ENCODE measurements around the gene SQSTM1. TPM values are rescaled to one million over a fixed set of nuclear protein-coding genes. Genes with fewer than 3 reads are reported as not detected.

Gene SQSTM1
- total RNA-seq, 1 experiment from 2014 or later, result 105 TPM

DNA sequence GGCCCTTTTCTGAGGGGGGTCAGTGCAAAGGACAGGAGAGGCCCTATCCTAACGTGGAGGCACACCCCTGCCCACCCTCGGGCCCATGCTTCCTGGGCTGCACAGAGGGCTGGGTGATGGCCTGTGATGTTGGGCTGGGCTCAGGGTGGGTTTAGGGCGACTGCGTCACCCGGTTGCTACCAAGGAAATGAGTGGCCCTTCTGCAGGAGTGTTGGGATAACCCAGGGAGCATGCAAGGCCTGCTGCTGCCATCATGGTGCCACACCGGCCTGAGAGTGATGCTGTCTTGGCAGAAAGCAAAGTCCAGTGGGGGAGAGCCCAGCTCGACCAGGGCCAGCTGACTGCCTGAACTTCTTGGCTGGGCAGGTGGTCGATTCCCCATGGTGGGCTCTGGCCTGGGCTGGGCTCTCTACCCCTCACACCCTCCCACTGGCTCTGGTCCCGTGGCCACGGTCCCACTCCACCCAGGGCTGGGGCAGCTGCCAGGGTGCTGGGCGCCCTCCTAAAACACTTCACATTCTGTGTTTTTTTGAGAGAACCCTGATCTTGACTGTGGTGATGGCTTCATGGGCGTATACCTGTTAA is 59.5 kb downstream of the SQSTM1 start:
- Histone ChIP-seq H3K4me3 (ENCODE audit: low read depth, low read length, poor library complexity, severe bottlenecking) (no peak overlapping the region), H3K36me3 (ENCODE audit: insufficient read depth, low read length, poor library complexity, severe bottlenecking) (peaks cover 32% of the 10 kb centered on the region), H3K27ac (ENCODE audit: low read depth, low read length, poor library complexity, severe bottlenecking) (no peak overlapping the region), H3K4me1 (ENCODE audit: insufficient read depth, low read length, poor library complexity, severe bottlenecking) (no peaks in the 10 kb centered on the region), H3K9me3 (ENCODE audit: low read depth, low read length, poor library complexity, severe bottlenecking) (peaks cover 20% of the 10 kb centered on the region), H3K27me3 (replicated peaks; ENCODE audit: insufficient read depth, low read depth, low read length, poor library complexity) (no peaks in the 10 kb centered on the region)
- ChIA-PET POLR2A (ENCODE audit: low non-redundant PET) (no interaction called here), CTCF (no interaction called here)
- BruUV-seq (replicated peaks), result no TSS peak
- intact Hi-C loops (cut with micrococcal nuclease; ENCODE audit: unreplicated experiment), result no loop called here
- DNase-seq (ENCODE audit: low spot score), result no peak
- TF ChIP-seq, protein P1, sequence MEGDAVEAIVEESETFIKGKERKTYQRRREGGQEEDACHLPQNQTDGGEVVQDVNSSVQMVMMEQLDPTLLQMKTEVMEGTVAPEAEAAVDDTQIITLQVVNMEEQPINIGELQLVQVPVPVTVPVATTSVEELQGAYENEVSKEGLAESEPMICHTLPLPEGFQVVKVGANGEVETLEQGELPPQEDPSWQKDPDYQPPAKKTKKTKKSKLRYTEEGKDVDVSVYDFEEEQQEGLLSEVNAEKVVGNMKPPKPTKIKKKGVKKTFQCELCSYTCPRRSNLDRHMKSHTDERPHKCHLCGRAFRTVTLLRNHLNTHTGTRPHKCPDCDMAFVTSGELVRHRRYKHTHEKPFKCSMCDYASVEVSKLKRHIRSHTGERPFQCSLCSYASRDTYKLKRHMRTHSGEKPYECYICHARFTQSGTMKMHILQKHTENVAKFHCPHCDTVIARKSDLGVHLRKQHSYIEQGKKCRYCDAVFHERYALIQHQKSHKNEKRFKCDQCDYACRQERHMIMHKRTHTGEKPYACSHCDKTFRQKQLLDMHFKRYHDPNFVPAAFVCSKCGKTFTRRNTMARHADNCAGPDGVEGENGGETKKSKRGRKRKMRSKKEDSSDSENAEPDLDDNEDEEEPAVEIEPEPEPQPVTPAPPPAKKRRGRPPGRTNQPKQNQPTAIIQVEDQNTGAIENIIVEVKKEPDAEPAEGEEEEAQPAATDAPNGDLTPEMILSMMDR (conservative IDR thresholded peaks at IDR 0.05; ENCODE audit: low read depth, low read length), result no peak
- TF ChIP-seq EZH2 (IDR thresholded peaks at IDR 0.05; ENCODE audit: borderline replicate concordance, low read depth, low read length, poor library complexity, severe bottlenecking), result no peak

DNA sequence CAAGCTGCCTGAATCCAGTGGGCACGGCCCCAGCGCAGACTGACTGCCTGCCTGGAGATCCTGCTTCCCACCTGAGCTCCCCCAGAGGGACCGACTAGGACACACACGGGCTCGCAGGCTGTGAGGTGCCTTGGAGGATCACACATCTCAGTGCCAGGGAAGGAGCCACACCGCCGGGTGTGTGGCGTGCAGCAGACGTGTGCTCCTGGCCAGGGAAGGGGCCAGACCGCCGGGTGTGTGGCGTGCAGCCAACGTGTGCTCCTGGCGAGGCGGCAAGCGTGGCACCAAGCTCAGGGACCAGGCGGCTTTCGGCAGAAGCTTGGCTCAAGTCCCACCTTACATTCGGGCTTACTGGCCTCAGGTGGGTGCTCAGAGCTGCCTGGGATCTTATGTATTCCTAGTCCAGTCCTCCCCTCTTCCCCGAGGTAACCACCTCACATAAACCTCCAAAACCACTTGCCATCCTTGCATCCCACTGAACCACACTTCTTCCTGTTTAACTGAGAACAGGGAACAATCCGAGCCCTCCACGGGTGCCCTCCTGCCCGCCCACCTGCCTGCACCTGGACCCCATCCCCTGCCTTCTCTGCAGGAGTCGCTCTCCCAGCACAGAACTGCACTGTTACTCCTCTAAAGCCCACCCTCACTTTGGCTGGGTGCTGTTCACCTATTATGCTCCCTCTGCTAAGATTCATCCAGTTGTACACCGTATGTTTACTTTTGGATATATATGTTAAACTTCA is 60.3 kb downstream of the SQSTM1 start:
- no peak for DNase-seq (ENCODE audit: low spot score)
- TF ChIP-seq, protein P1 (conservative IDR thresholded peaks at IDR 0.05; ENCODE audit: low read depth, low read length), result no peak
- no peak for TF ChIP-seq EZH2 (IDR thresholded peaks at IDR 0.05; ENCODE audit: borderline replicate concordance, low read depth, low read length, poor library complexity, severe bottlenecking)
- no peaks in the 10 kb centered on the region for H3K4me1 ChIP-seq (ENCODE audit: insufficient read depth, low read length, poor library complexity, severe bottlenecking)
- peaks cover 37% of the 10 kb centered on the region for H3K36me3 ChIP-seq (ENCODE audit: insufficient read depth, low read length, poor library complexity, severe bottlenecking)
- no peak overlapping the region for H3K27ac ChIP-seq (ENCODE audit: low read depth, low read length, poor library complexity, severe bottlenecking)
- H3K9me3 ChIP-seq (ENCODE audit: low read depth, low read length, poor library complexity, severe bottlenecking), result peaks cover 20% of the 10 kb centered on the region
- no peaks in the 10 kb centered on the region for H3K27me3 ChIP-seq (replicated peaks; ENCODE audit: insufficient read depth, low read depth, low read length, poor library complexity)
- no TSS peak for BruUV-seq (replicated peaks)
- POLR2A ChIA-PET (ENCODE audit: low non-redundant PET), result no interaction called here
- no peak overlapping the region for H3K4me3 ChIP-seq (ENCODE audit: low read depth, low read length, poor library complexity, severe bottlenecking)
- CTCF ChIA-PET, result no interaction called here
- intact Hi-C loops (cut with micrococcal nuclease; ENCODE audit: unreplicated experiment), result no loop called here

DNA sequence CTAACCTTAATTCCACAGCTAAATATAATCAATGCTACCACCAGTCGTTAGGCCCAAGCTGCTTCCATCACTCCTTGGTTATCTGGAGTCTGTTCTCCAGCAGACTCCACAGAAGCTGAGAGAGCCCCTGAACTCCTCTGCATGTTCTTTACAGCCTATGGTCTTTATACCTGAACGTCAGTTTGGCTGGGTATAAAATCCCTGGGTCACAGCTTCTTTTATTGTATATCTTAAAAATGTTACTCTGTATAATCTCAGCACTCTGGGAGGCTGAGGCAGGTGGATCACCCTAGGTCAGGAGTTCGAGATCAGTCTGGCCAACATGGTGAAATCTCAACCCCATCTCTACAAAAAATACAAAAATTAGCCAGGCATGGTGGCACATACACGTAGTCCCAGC is 61.6 kb downstream of the SQSTM1 start:
- H3K36me3 ChIP-seq (ENCODE audit: insufficient read depth, low read length, poor library complexity, severe bottlenecking), result peaks cover 44% of the 10 kb centered on the region
- TF ChIP-seq, protein P1 (conservative IDR thresholded peaks at IDR 0.05; ENCODE audit: low read depth, low read length), result no peak
- no peak for TF ChIP-seq EZH2 (IDR thresholded peaks at IDR 0.05; ENCODE audit: borderline replicate concordance, low read depth, low read length, poor library complexity, severe bottlenecking)
- H3K27ac ChIP-seq (ENCODE audit: low read depth, low read length, poor library complexity, severe bottlenecking), result no peak overlapping the region
- ChIA-PET CTCF (no interaction called here), POLR2A (ENCODE audit: low non-redundant PET) (no interaction called here)
- H3K4me1 ChIP-seq (ENCODE audit: insufficient read depth, low read length, poor library complexity, severe bottlenecking), result no peaks in the 10 kb centered on the region
- intact Hi-C loops (cut with micrococcal nuclease; ENCODE audit: unreplicated experiment), result no loop called here
- no peaks in the 10 kb centered on the region for H3K27me3 ChIP-seq (replicated peaks; ENCODE audit: insufficient read depth, low read depth, low read length, poor library complexity)
- no TSS peak for BruUV-seq (replicated peaks)
- DNase-seq (ENCODE audit: low spot score), result no peak
- peaks cover 20% of the 10 kb centered on the region for H3K9me3 ChIP-seq (ENCODE audit: low read depth, low read length, poor library complexity, severe bottlenecking)
- H3K4me3 ChIP-seq (ENCODE audit: low read depth, low read length, poor library complexity, severe bottlenecking), result no peak overlapping the region

All from A673 (cell line).